HEK293T (cell line): ENCODE data around the gene ONECUT2.

Experiments used
- CTBP1 ChIP-seq: fragments of 450-650 bp; IDR thresholded peaks from 2 replicates; pipeline ENCODE4 v1.6.1; 2016; ENCODE audit warnings: borderline replicate concordance
- FOXM1 ChIP-seq: fragments of 450-650 bp; IDR thresholded peaks from 2 replicates; pipeline ENCODE4 v1.6.1; 2017; ENCODE audit warnings: mild to moderate bottlenecking, borderline replicate concordance

DNA sequence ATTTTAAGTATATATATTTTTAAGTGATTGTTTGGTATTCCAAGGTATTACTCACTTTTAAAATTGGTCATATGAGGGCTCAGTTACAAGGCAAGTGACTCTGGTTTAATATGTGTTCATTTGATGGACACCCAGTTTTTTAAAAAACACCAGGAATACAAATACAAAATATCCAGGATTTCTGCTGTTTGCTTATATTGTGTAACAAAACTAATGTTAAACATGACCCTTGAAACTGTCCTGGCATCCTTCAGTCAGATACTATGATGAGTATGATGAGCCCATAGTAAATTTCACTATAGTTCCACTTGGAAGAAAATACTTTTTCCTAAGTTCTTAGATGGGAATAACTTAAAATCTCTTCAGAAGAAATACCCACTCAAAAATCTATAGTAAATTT, 11.4 kb upstream of the ONECUT2 start:
- no peak for TF ChIP-seq FOXM1
- TF ChIP-seq CTBP1 = no peak
